Cerebellar cortex (tissue), 1 donor: ENCODE results near the gene FBLN2.

Experiments
- DNase-seq: peaks from one replicate; pipeline ENCODE4 v3.0.0-alpha.2; 2015; ENCODE audit warnings: low spot score

The FBLN2 gene

GRCh38 chr3:13532085-13532484 lies 16.8 kb upstream of the FBLN2 start:
- DNase-seq = no peak

- DNase-seq = no peak
These were observed 16.3 kb upstream of the FBLN2 start for GRCh38 chr3:13532631-13533030.

- no peak for DNase-seq
These were observed 15.0 kb upstream of the FBLN2 start for GRCh38 chr3:13533885-13534301.

GRCh38 chr3:13535526-13535875 lies 13.4 kb upstream of the FBLN2 start:
- DNase-seq = no peak

GRCh38 chr3:13535905-13536304 lies 13.0 kb upstream of the FBLN2 start:
- no peak for DNase-seq

- no peak for DNase-seq
These were observed 12.5 kb upstream of the FBLN2 start for GRCh38 chr3:13536432-13536831.

GRCh38 chr3:13536832-13537231 lies 12.1 kb upstream of the FBLN2 start:
- DNase-seq = no peak

- DNase-seq = no peak
These were observed 11.5 kb upstream of the FBLN2 start for GRCh38 chr3:13537244-13537908.

GRCh38 chr3:13537909-13538296 lies 11.0 kb upstream of the FBLN2 start:
- no peak for DNase-seq

GRCh38 chr3:13538520-13539291 lies 10.2 kb upstream of the FBLN2 start:
- DNase-seq = no peak

- DNase-seq = no peak
These were observed 9.7 kb upstream of the FBLN2 start for GRCh38 chr3:13539292-13539638.

GRCh38 chr3:13539671-13540070 lies 9.3 kb upstream of the FBLN2 start:
- DNase-seq = peak; percentile 62

- DNase-seq = no peak
These were observed 8.5 kb upstream of the FBLN2 start for GRCh38 chr3:13540297-13540995.

- DNase-seq = no peak
These were observed 7.2 kb upstream of the FBLN2 start for GRCh38 chr3:13541691-13542090.

- no peak for DNase-seq
These were observed 6.8 kb upstream of the FBLN2 start for GRCh38 chr3:13542142-13542541.

GRCh38 chr3:13543253-13543652 lies 5.7 kb upstream of the FBLN2 start:
- no peak for DNase-seq

GRCh38 chr3:13544293-13544831 lies 4.6 kb upstream of the FBLN2 start:
- DNase-seq = no peak

- DNase-seq = no peak
These were observed 3.8 kb upstream of the FBLN2 start for GRCh38 chr3:13544951-13545651.

GRCh38 chr3:13545952-13546454 lies 2.9 kb upstream of the FBLN2 start:
- DNase-seq = no peak

- no peak for DNase-seq
These were observed 2.2 kb upstream of the FBLN2 start for GRCh38 chr3:13546667-13547171.

- no peak for DNase-seq
These were observed 1.1 kb upstream of the FBLN2 start for GRCh38 chr3:13547591-13548371.
